ENCODE results near the gene CGB2.
"Not testable (repeated sequence)": the region's sequence is repeated elsewhere in the genome, so short reads cannot be mapped to it uniquely, and the experiment has no call there.

CGB2 gene

GRCh38 chr19:49031642-49032301 is at the start of gene CGB2:
CGB2 (plus strand) TSS chr19:49031890; CDS start chr19:49032096, 206 bp downstream.
- DNase-seq, result not testable (repeated sequence)

- no peak for DNase-seq
Measured at GRCh38 chr19:48982280-48982679, 49.4 kb upstream of the CGB2 start.

GRCh38 chr19:48985711-48986110 is 46.0 kb upstream of the CGB2 start:
- no peak for DNase-seq

GRCh38 chr19:48986211-48986610 is 45.5 kb upstream of the CGB2 start:
- no peak for DNase-seq

GRCh38 chr19:48987323-48987722 is 44.4 kb upstream of the CGB2 start:
- DNase-seq, result no peak

GRCh38 chr19:48988286-48988685 is 43.4 kb upstream of the CGB2 start:
- DNase-seq, result no peak

GRCh38 chr19:48988860-48989259 is 42.8 kb upstream of the CGB2 start:
- no peak for DNase-seq

GRCh38 chr19:48989701-48990291 is 41.9 kb upstream of the CGB2 start:
- DNase-seq, result no peak

- DNase-seq, result no peak
Measured at GRCh38 chr19:48990400-48990799, 41.3 kb upstream of the CGB2 start.

GRCh38 chr19:48991011-48991609 is 40.6 kb upstream of the CGB2 start:
- DNase-seq, result no peak

- peak; percentile 88 for DNase-seq
Measured at GRCh38 chr19:48991873-48992580, 39.7 kb upstream of the CGB2 start.

GRCh38 chr19:48992581-48993174 is 39.0 kb upstream of the CGB2 start:
- no peak for DNase-seq

GRCh38 chr19:48993175-48994034 is 38.3 kb upstream of the CGB2 start, which contains the start of the genes GYS1 and RUVBL2:
GYS1 (minus strand) TSS chr19:48993309; CDS start chr19:48993112, 197 bp downstream.
RUVBL2 (plus strand) TSS chr19:48993887; CDS start chr19:48993912, 25 bp downstream.
- DNase-seq, result peak; percentile 100

GRCh38 chr19:48994035-48994386 is 37.7 kb upstream of the CGB2 start:
- no peak for DNase-seq

- peak; percentile 71 for DNase-seq
Measured at GRCh38 chr19:48997972-48998371, 33.7 kb upstream of the CGB2 start.

- peak; percentile 67 for DNase-seq
Measured at GRCh38 chr19:48999481-49000325, 32.0 kb upstream of the CGB2 start.

- no peak for DNase-seq
Measured at GRCh38 chr19:49004133-49004532, 27.6 kb upstream of the CGB2 start.

- no peak for DNase-seq
Measured at GRCh38 chr19:49004964-49005614, 26.6 kb upstream of the CGB2 start.

- DNase-seq, result no peak
Measured at GRCh38 chr19:49006905-49007304, 24.8 kb upstream of the CGB2 start.

- no peak for DNase-seq
Measured at GRCh38 chr19:49009828-49010227, 21.9 kb upstream of the CGB2 start.

- no peak for DNase-seq
Measured at GRCh38 chr19:49010453-49010852, 21.2 kb upstream of the CGB2 start.
